ENCODE results near the gene PTPN14. TPM values are rescaled to one million over a fixed set of nuclear protein-coding genes. Genes with fewer than 3 reads are reported as not detected.

The PTPN14 gene
- polyA plus RNA-seq, 1 experiment, result 29.4 TPM

DNA sequence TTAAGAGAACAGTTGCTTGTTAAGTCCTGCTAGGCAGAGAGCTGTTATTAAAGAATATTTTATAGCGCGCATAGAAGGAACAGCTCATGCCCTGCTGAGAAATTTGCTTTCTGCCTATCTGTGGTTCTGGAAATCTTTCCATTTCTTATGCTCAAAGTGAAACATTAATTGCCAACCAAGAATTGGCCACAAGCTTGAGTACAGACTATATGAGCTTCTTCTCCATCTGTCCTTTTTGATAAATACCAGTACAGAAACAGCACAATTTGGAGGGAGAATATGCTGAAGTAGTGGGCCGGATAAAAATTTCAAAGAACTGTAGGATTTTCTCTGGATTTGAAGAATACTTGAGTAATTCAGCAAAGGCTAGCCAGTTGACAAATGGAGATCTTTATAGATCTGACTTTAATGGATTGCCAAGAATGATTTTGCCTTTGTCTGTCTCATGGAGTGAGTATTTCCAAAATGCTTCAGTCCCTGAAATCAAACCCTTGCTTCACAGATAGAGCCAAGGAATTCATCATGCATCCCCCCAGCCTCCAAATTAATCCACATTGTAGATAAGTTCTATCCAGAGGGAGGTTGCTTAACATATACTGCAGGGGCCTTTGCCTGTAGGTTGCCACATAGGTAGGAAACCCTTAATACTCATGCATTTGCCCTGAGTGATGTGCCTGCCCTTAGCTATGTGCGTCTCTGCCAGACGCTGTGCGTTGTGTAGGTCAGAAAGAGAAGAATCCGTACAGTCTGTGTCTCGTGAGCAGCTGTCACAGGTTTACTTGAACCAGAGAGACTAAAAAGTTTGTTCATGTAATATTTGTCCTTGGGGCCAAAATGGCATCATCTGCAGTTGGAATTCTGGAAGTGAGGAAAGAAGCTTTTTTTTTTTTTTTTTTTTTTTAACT is 226.3 kb downstream of the PTPN14 start:
- Histone ChIP-seq H3K4me3 (ENCODE audit: low read depth, low read length) (no peak overlapping the region), H3K36me3 (ENCODE audit: control insufficient read depth, insufficient read depth, low read length) (peaks cover 3% of the 10 kb centered on the region; the same call in 1 of the 2 replicates), H3K27me3 (ENCODE audit: control insufficient read depth, insufficient read depth, low read length) (no peaks in the 10 kb centered on the region)
- ChIA-PET CTCF (interaction anchor here (1.4 to 10.2 kb wide), 4 partner anchors 8 to 111 kb away, joined by 3 to 285 read pairs (median 138); no protein-coding TSS in a partner anchor), POLR2A (no interaction called here)
- TF ChIP-seq, protein P1, sequence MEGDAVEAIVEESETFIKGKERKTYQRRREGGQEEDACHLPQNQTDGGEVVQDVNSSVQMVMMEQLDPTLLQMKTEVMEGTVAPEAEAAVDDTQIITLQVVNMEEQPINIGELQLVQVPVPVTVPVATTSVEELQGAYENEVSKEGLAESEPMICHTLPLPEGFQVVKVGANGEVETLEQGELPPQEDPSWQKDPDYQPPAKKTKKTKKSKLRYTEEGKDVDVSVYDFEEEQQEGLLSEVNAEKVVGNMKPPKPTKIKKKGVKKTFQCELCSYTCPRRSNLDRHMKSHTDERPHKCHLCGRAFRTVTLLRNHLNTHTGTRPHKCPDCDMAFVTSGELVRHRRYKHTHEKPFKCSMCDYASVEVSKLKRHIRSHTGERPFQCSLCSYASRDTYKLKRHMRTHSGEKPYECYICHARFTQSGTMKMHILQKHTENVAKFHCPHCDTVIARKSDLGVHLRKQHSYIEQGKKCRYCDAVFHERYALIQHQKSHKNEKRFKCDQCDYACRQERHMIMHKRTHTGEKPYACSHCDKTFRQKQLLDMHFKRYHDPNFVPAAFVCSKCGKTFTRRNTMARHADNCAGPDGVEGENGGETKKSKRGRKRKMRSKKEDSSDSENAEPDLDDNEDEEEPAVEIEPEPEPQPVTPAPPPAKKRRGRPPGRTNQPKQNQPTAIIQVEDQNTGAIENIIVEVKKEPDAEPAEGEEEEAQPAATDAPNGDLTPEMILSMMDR (IDR thresholded peaks at IDR 0.05; ENCODE audit: insufficient read depth, low read depth, low read length), result no peak
- DNase-seq (ENCODE audit: low read depth), result no peak

DNA sequence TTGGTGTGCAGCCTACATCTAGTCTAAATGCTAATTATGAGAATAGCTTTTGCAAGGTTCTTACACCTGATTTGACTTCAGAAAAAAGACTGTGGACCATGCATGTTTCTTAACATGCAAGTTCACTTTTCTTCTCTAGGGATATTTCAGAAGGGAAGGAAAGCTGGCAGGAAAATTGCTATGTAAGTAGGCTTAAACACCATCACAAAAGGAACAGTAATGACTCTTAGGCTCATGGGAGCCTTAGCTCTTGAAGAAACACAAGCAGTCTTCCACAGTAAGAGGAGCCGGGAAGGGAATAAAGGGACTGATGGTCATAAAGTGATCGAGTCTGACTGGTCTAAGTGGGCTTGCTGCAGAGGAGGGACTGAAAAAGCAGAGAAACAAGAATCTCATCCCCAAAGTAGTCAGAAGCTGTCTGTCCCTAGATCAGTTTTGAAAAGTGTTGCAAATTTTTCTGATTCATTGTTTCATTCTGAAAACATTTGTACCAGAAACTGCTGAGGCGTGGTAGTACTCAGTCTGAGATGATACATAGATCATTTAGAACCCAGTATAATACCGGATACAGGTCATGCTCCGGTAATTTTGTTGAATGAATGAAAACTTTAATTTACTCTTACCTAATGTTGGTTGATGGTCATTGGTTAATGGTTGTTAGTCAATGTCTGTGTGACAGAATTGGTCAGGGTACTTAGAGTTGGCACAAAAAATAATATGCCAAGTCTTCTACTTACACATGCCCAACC is 229.5 kb downstream of the PTPN14 start:
- CTCF ChIA-PET, result interaction anchor here (0.6 to 12.1 kb wide), 4 partner anchors 8 to 112 kb away, joined by 3 to 122 read pairs (median 24); no protein-coding TSS in a partner anchor
- H3K4me3 ChIP-seq (ENCODE audit: low read depth, low read length), result no peak overlapping the region
- POLR2A ChIA-PET, result no interaction called here
- TF ChIP-seq, protein P1 (IDR thresholded peaks at IDR 0.05; ENCODE audit: insufficient read depth, low read depth, low read length), result no peak
- no peaks in the 10 kb centered on the region for H3K27me3 ChIP-seq (ENCODE audit: control insufficient read depth, insufficient read depth, low read length)
- peaks cover 4% of the 10 kb centered on the region for H3K36me3 ChIP-seq (ENCODE audit: control insufficient read depth, insufficient read depth, low read length)
- DNase-seq (ENCODE audit: low read depth), result no peak

DNA sequence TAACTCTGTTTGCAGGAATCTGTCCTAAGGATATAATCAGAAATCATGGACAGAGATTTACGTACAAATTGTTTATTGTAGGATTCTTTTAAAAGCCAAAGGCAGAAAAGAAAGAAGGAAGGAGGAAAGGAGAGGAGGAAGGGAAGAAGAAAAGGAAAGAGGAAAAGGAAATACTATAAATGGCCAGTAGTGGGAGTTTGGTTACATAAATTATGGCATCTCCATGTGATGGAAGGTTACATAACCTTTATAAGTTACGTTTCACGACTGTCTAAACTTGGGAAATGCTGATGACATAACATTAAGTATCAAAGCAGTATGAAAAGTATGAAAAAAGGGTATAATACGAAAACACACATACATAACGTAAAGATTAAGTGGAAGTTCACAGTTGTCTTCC is 231.5 kb downstream of the PTPN14 start:
- no peak for DNase-seq (ENCODE audit: low read depth)
- ChIA-PET POLR2A (no interaction called here), CTCF (interaction anchor here (1.7 to 12.1 kb wide), 3 partner anchors 10 to 58 kb away, joined by 7 to 122 read pairs (median 45); no protein-coding TSS in a partner anchor)
- Histone ChIP-seq H3K27me3 (ENCODE audit: control insufficient read depth, insufficient read depth, low read length) (no peaks in the 10 kb centered on the region), H3K36me3 (ENCODE audit: control insufficient read depth, insufficient read depth, low read length) (peaks cover 2% of the 10 kb centered on the region; the same call in 1 of the 2 replicates), H3K4me3 (ENCODE audit: low read depth, low read length) (no peak overlapping the region)
- TF ChIP-seq, protein P1 (IDR thresholded peaks at IDR 0.05; ENCODE audit: insufficient read depth, low read depth, low read length), result no peak

DNA sequence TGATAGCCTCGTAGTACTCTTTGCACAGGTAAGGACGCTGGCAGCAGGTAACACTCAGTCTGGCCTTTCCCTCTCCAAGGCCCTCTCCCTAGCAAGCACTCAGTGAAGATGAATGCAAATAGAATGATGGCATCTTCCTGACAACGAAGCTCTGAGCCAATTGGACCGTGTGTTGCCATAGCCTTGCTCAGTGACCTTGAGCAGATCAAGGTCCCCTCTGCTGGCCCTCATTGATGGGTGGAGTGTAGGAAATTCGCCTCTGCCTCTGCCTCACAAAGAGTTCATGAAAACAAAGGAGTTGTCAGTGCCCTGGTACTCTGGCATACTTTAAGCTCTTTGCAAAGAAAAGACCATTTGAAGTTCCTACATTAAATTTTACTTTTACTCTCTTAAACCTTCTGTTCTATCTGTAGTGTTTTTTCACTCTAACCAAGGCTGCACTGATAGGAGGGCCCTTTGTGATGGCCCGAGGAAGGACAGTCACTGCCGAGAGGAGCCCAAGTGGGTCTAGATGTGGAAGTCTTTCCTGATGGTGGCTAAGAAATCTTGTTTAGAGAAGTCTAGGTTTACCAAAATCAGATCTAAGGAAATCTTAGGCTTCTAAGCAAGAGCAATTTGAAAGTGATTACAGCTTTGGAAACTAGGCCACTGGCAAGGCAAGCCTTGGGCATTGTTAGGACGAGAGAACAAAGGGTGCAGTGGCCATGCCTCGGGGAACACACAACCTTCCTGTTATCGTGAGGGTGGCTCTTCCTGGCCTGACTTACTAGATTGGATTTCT is 232.3 kb downstream of the PTPN14 start:
- DNase-seq (ENCODE audit: low read depth), result no peak
- ChIA-PET POLR2A (no interaction called here), CTCF (interaction anchor here (1.0 to 12.1 kb wide), 5 partner anchors 11 to 110 kb away, joined by 3 to 122 read pairs (median 9); no protein-coding TSS in a partner anchor)
- Histone ChIP-seq H3K27me3 (ENCODE audit: control insufficient read depth, insufficient read depth, low read length) (no peaks in the 10 kb centered on the region), H3K4me3 (ENCODE audit: low read depth, low read length) (no peak overlapping the region), H3K36me3 (ENCODE audit: control insufficient read depth, insufficient read depth, low read length) (peaks cover 2% of the 10 kb centered on the region; the same call in 1 of the 2 replicates)
- TF ChIP-seq, protein P1 (IDR thresholded peaks at IDR 0.05; ENCODE audit: insufficient read depth, low read depth, low read length), result no peak

Data from BJ (cell line).